HepG2 (cell line): ENCODE results near the gene WWC1.

Experiments used
- JUN ChIP-seq: sonication (generic); formaldehyde crosslinking; IDR thresholded peaks from 2 replicates; pipeline ENCODE4 v1.4.0; 2020; ENCODE audit warnings: mild to moderate bottlenecking, missing genetic modification reagents
- TF ChIP-seq, protein P1 (sequence below): fragments of 450-650 bp; IDR thresholded peaks from 2 replicates; pipeline ENCODE4 v1.6.1; 2017; ENCODE audit warnings: mild to moderate bottlenecking

- TF ChIP-seq, protein P1, sequence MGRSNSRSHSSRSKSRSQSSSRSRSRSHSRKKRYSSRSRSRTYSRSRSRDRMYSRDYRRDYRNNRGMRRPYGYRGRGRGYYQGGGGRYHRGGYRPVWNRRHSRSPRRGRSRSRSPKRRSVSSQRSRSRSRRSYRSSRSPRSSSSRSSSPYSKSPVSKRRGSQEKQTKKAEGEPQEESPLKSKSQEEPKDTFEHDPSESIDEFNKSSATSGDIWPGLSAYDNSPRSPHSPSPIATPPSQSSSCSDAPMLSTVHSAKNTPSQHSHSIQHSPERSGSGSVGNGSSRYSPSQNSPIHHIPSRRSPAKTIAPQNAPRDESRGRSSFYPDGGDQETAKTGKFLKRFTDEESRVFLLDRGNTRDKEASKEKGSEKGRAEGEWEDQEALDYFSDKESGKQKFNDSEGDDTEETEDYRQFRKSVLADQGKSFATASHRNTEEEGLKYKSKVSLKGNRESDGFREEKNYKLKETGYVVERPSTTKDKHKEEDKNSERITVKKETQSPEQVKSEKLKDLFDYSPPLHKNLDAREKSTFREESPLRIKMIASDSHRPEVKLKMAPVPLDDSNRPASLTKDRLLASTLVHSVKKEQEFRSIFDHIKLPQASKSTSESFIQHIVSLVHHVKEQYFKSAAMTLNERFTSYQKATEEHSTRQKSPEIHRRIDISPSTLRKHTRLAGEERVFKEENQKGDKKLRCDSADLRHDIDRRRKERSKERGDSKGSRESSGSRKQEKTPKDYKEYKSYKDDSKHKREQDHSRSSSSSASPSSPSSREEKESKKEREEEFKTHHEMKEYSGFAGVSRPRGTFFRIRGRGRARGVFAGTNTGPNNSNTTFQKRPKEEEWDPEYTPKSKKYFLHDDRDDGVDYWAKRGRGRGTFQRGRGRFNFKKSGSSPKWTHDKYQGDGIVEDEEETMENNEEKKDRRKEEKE: no peak
- no peak for TF ChIP-seq JUN (CRISPR knock-in tag)
Observed at GRCh38 chr5:168298949-168299348, 7.5 kb downstream of the WWC1 start.
